HTR-8/SVneo (cell line): ENCODE measurements around the gene ZBED3.
"Not testable (repeated sequence)": the region's sequence is repeated elsewhere in the genome, so short reads cannot be mapped to it uniquely, and the experiment has no call there.

ENCODE experiments used
- DNase-seq: peaks from one replicate; pipeline ENCODE4 v3.0.0; 2011; ENCODE audit warnings: low spot score, mixed read lengths; ENCODE audit not compliant: insufficient read length
- FAIRE-seq: peaks from 2 replicates; lab custom pipeline; 2011; peaks lifted over from hg19 to GRCh38; lab: Jason Lieb, UNC

ZBED3 gene

GRCh38 chr5:77086689-77087483 lies at the start of gene ZBED3:
Gene ZBED3 (minus strand): TSS chr5:77087285. CDS start chr5:77077878, 9,407 bp downstream.
- FAIRE-seq = peak; percentile 48
- peak; percentile 78 for DNase-seq

GRCh38 chr5:77133061-77133758 lies 46.1 kb upstream of the ZBED3 start:
- peak; percentile 81 for DNase-seq
- FAIRE-seq = peak; percentile 83

- FAIRE-seq (no peak), DNase-seq (no peak)
Measured at GRCh38 chr5:77131361-77131760, 44.3 kb upstream of the ZBED3 start.

- DNase-seq = peak; percentile 41
- FAIRE-seq = peak; percentile 58
Measured at GRCh38 chr5:77129391-77129990, 42.4 kb upstream of the ZBED3 start.

- FAIRE-seq (no peak), DNase-seq (no peak)
Measured at GRCh38 chr5:77128411-77129061, 41.5 kb upstream of the ZBED3 start.

GRCh38 chr5:77123057-77123456 lies 36.0 kb upstream of the ZBED3 start:
- no peak for DNase-seq

GRCh38 chr5:77120706-77121105 lies 33.6 kb upstream of the ZBED3 start:
- FAIRE-seq = no peak

More at GRCh38 chr5:77123057-77123456, 36.0 kb upstream of the ZBED3 start:
- FAIRE-seq = no peak

GRCh38 chr5:77120086-77120485 lies 33.0 kb upstream of the ZBED3 start:
- DNase-seq = no peak
- FAIRE-seq = no peak

More at GRCh38 chr5:77120706-77121105, 33.6 kb upstream of the ZBED3 start:
- DNase-seq = no peak

- DNase-seq = no peak
- FAIRE-seq = no peak
Measured at GRCh38 chr5:77117161-77117560, 30.1 kb upstream of the ZBED3 start.

- not testable (repeated sequence) for DNase-seq, FAIRE-seq
Measured at GRCh38 chr5:77107035-77107434, 19.9 kb upstream of the ZBED3 start.

GRCh38 chr5:77104813-77105212 lies 17.7 kb upstream of the ZBED3 start:
- no peak for FAIRE-seq
- no peak for DNase-seq

GRCh38 chr5:77103457-77103856 lies 16.4 kb upstream of the ZBED3 start:
- FAIRE-seq = no peak
- no peak for DNase-seq

GRCh38 chr5:77102549-77102948 lies 15.5 kb upstream of the ZBED3 start:
- FAIRE-seq (no peak), DNase-seq (no peak)

GRCh38 chr5:77101298-77101697 lies 14.2 kb upstream of the ZBED3 start:
- FAIRE-seq (peak; percentile 20), DNase-seq (peak; percentile 33)

- no peak for DNase-seq
- FAIRE-seq = no peak
Measured at GRCh38 chr5:77095189-77095588, 8.1 kb upstream of the ZBED3 start.

- DNase-seq (no peak), FAIRE-seq (no peak)
Measured at GRCh38 chr5:77087484-77088261, 588 bp upstream of the ZBED3 start.

GRCh38 chr5:77086368-77086688 lies 757 bp downstream of the ZBED3 start:
- FAIRE-seq (no peak), DNase-seq (no peak)

- no peak for FAIRE-seq
- DNase-seq = no peak
Measured at GRCh38 chr5:77083088-77083487, 4.0 kb downstream of the ZBED3 start.

- no peak for FAIRE-seq
- no peak for DNase-seq
Measured at GRCh38 chr5:77082280-77082679, 4.8 kb downstream of the ZBED3 start.

- no peak for DNase-seq
- FAIRE-seq = no peak
Measured at GRCh38 chr5:77080905-77081304, 6.2 kb downstream of the ZBED3 start.
